ENCODE measurements around the gene PRPF38A. TPM values are rescaled to one million over a fixed set of nuclear protein-coding genes. Genes with fewer than 3 reads are reported as not detected.

The PRPF38A gene
- 10 to 100 TPM; 87.0 to 97.4 TPM for total RNA-seq

- ATAC-seq = peak; percentile 90
- Mint-ChIP-seq H3K27ac (peak within 1 kb of the TSS; percentile 100), H3K27me3 (no peaks in the 10 kb centered on the region), H3K4me1 (peaks cover 60% of the 10 kb centered on the region), H3K9me3 (ENCODE audit: low read depth) (no peaks in the 10 kb centered on the region), H3K36me3 (peaks cover 63% of the 10 kb centered on the region), H3K4me3 (peak within 1 kb of the TSS; percentile 100)
- CTCF ChIA-PET = interaction anchor here (0.8 to 2.9 kb wide), 13 partner anchors 9 to 297 kb away, joined by 3 to 20 read pairs (median 4); partner anchors contain the start of gene TUT4
- DNase-seq = peak; percentile 99
These were observed at the start of gene PRPF38A, which contains the start of gene ORC1 for GRCh38 chr1:52404116-52404974. Gene PRPF38A, plus strand, starts transcription at chr1:52404602. Its CDS starts 148 bp downstream, at chr1:52404750. Gene ORC1, minus strand, starts transcription at chr1:52404423. Its CDS starts 2,200 bp downstream, at chr1:52402223.

- H3K27me3 Mint-ChIP-seq = no peaks in the 10 kb centered on the region
- peaks cover 55% of the 10 kb centered on the region for H3K36me3 Mint-ChIP-seq
- ATAC-seq (no peak), DNase-seq (no peak)
- H3K4me3 Mint-ChIP-seq = no peak overlapping the region
- H3K4me1 Mint-ChIP-seq = no peaks in the 10 kb centered on the region
- CTCF ChIA-PET = no interaction called here
- H3K27ac Mint-ChIP-seq = no peak overlapping the region
- no peaks in the 10 kb centered on the region for H3K9me3 Mint-ChIP-seq (ENCODE audit: low read depth)
These were observed 49.0 kb upstream of the PRPF38A start for GRCh38 chr1:52355436-52355835.

- H3K27ac Mint-ChIP-seq = no peak overlapping the region
- H3K36me3 Mint-ChIP-seq = peaks cover 55% of the 10 kb centered on the region
- H3K4me3 Mint-ChIP-seq = no peak overlapping the region
These were observed 48.4 kb upstream of the PRPF38A start for GRCh38 chr1:52355847-52356505.

GRCh38 chr1:52356818-52357355 is 47.5 kb upstream of the PRPF38A start:
- Mint-ChIP-seq H3K27ac (no peak overlapping the region), H3K36me3 (peaks cover 62% of the 10 kb centered on the region), H3K9me3 (ENCODE audit: low read depth) (no peaks in the 10 kb centered on the region), H3K4me1 (peaks cover 3% of the 10 kb centered on the region), H3K4me3 (no peak overlapping the region), H3K27me3 (no peaks in the 10 kb centered on the region)
- DNase-seq (no peak), ATAC-seq (no peak)
- CTCF ChIA-PET = no interaction called here

More at GRCh38 chr1:52355847-52356505, 48.4 kb upstream of the PRPF38A start:
- CTCF ChIA-PET = no interaction called here
- H3K27me3 Mint-ChIP-seq = no peaks in the 10 kb centered on the region
- no peaks in the 10 kb centered on the region for H3K4me1 Mint-ChIP-seq
- DNase-seq = no peak
- no peaks in the 10 kb centered on the region for H3K9me3 Mint-ChIP-seq (ENCODE audit: low read depth)
- ATAC-seq = no peak

- CTCF ChIA-PET = no interaction called here
- DNase-seq (no peak), ATAC-seq (no peak)
- H3K36me3 Mint-ChIP-seq = peaks cover 65% of the 10 kb centered on the region
- H3K9me3 Mint-ChIP-seq (ENCODE audit: low read depth) = no peaks in the 10 kb centered on the region
- peaks cover 7% of the 10 kb centered on the region for H3K4me1 Mint-ChIP-seq
- no peak overlapping the region for H3K27ac Mint-ChIP-seq
- no peak overlapping the region for H3K4me3 Mint-ChIP-seq
- no peaks in the 10 kb centered on the region for H3K27me3 Mint-ChIP-seq
These were observed 47.0 kb upstream of the PRPF38A start for GRCh38 chr1:52357397-52357796.

GRCh38 chr1:52358851-52359497 is 45.4 kb upstream of the PRPF38A start:
- Mint-ChIP-seq H3K36me3 (peaks cover 64% of the 10 kb centered on the region), H3K27ac (no peak overlapping the region)
- CTCF ChIA-PET = no interaction called here

GRCh38 chr1:52359676-52360594 is 44.5 kb upstream of the PRPF38A start:
- ATAC-seq (no peak), DNase-seq (no peak)
- CTCF ChIA-PET = no interaction called here
- peaks cover 24% of the 10 kb centered on the region for H3K4me1 Mint-ChIP-seq
- H3K27me3 Mint-ChIP-seq = no peaks in the 10 kb centered on the region
- peaks cover 61% of the 10 kb centered on the region for H3K36me3 Mint-ChIP-seq
- no peak overlapping the region for H3K27ac Mint-ChIP-seq
- no peak overlapping the region for H3K4me3 Mint-ChIP-seq
- H3K9me3 Mint-ChIP-seq (ENCODE audit: low read depth) = no peaks in the 10 kb centered on the region

More at GRCh38 chr1:52358851-52359497, 45.4 kb upstream of the PRPF38A start:
- no peaks in the 10 kb centered on the region for H3K27me3 Mint-ChIP-seq
- ATAC-seq = no peak
- peaks cover 16% of the 10 kb centered on the region for H3K4me1 Mint-ChIP-seq
- H3K9me3 Mint-ChIP-seq (ENCODE audit: low read depth) = no peaks in the 10 kb centered on the region
- no peak overlapping the region for H3K4me3 Mint-ChIP-seq
- DNase-seq = no peak

GRCh38 chr1:52360595-52360968 is 43.8 kb upstream of the PRPF38A start:
- DNase-seq (no peak), ATAC-seq (no peak)
- CTCF ChIA-PET = no interaction called here
- H3K27me3 Mint-ChIP-seq = no peaks in the 10 kb centered on the region
- H3K4me3 Mint-ChIP-seq = no peak overlapping the region
- H3K36me3 Mint-ChIP-seq = peaks cover 54% of the 10 kb centered on the region
- peaks cover 28% of the 10 kb centered on the region for H3K4me1 Mint-ChIP-seq
- no peak overlapping the region for H3K27ac Mint-ChIP-seq
- no peaks in the 10 kb centered on the region for H3K9me3 Mint-ChIP-seq (ENCODE audit: low read depth)

GRCh38 chr1:52364235-52364839 is 40.1 kb upstream of the PRPF38A start:
- peaks cover 49% of the 10 kb centered on the region for H3K4me1 Mint-ChIP-seq
- H3K36me3 Mint-ChIP-seq = peaks cover 28% of the 10 kb centered on the region
- peak overlapping the region; percentile 97 for H3K27ac Mint-ChIP-seq
- peak overlapping the region; percentile 97 for H3K4me3 Mint-ChIP-seq
- no peak for ATAC-seq
- no peaks in the 10 kb centered on the region for H3K27me3 Mint-ChIP-seq
- no peaks in the 10 kb centered on the region for H3K9me3 Mint-ChIP-seq (ENCODE audit: low read depth)
- DNase-seq = no peak
- CTCF ChIA-PET = interaction anchor here (1.0 to 1.9 kb wide), 3 partner anchors 16 to 40 kb away, joined by 3 to 5 read pairs (median 5); partner anchors contain the start of genes ORC1 and PRPF38A

- H3K4me1 Mint-ChIP-seq = peaks cover 50% of the 10 kb centered on the region
- H3K27ac Mint-ChIP-seq = peak overlapping the region; percentile 97
- no peaks in the 10 kb centered on the region for H3K9me3 Mint-ChIP-seq (ENCODE audit: low read depth)
- H3K36me3 Mint-ChIP-seq = peaks cover 26% of the 10 kb centered on the region
- peak; percentile 50 for DNase-seq
- ATAC-seq = no peak
- CTCF ChIA-PET = interaction anchor here (0.9 to 1.9 kb wide), 4 partner anchors 17 to 321 kb away, joined by 3 to 5 read pairs (median 5); partner anchors contain the start of genes ORC1, PRPF38A and TUT4
- H3K4me3 Mint-ChIP-seq = peak overlapping the region; percentile 97
- H3K27me3 Mint-ChIP-seq = no peaks in the 10 kb centered on the region
These were observed 39.2 kb upstream of the PRPF38A start for GRCh38 chr1:52365071-52365745.

GRCh38 chr1:52365746-52366516 is 38.5 kb upstream of the PRPF38A start, which contains the start of gene CC2D1B:
Gene CC2D1B, minus strand, starts transcription at chr1:52366205. Its CDS starts 1,585 bp downstream, at chr1:52364620.
- CTCF ChIA-PET = interaction anchor here (0.6 to 1.1 kb wide), 4 partner anchors 187 to 783 kb away, joined by 3 to 5 read pairs (median 4); partner anchors contain the start of gene TUT4
- H3K27me3 Mint-ChIP-seq = no peaks in the 10 kb centered on the region
- H3K36me3 Mint-ChIP-seq = peaks cover 31% of the 10 kb centered on the region
- DNase-seq (peak; percentile 99), ATAC-seq (peak; percentile 97)
- H3K4me1 Mint-ChIP-seq = peaks cover 50% of the 10 kb centered on the region
- H3K9me3 Mint-ChIP-seq (ENCODE audit: low read depth) = no peaks in the 10 kb centered on the region
- H3K4me3 Mint-ChIP-seq = peak within 1 kb of the TSS; percentile 97
- peak within 1 kb of the TSS; percentile 97 for H3K27ac Mint-ChIP-seq
